Fibroblast of lung (primary cell): ENCODE data around the gene CAPZA2. TPM values are rescaled to one million over a fixed set of nuclear protein-coding genes. Genes with fewer than 3 reads are reported as not detected.

Source experiments
- DNase-seq, 2 donors: peaks; one replicate each; pipeline versions ENCODE4 v3.0.0 to v3.0.0-alpha.2; 2010; ENCODE audit warnings: low read depth in 2 of 2
- H2AFZ ChIP-seq: 2 replicates; pipeline ENCODE4 v1.5.1; 2012; ENCODE audit warnings: low read length, control low read depth, inconsistent platforms
- H3K27ac ChIP-seq: 2 replicates; pipeline ENCODE4 v1.5.1; 2011; ENCODE audit warnings: low read length, control low read depth; ENCODE audit not compliant: insufficient read depth
- H3K27me3 ChIP-seq: 2 replicates; pipeline ENCODE4 v1.5.1; 2011; ENCODE audit warnings: mild to moderate bottlenecking, low read length; ENCODE audit not compliant: control insufficient read depth, insufficient read depth
- H3K36me3 ChIP-seq: 2 replicates; pipeline ENCODE4 v1.5.1; 2011; ENCODE audit warnings: low read length; ENCODE audit not compliant: control insufficient read depth, insufficient read depth
- H3K4me1 ChIP-seq: 2 replicates; pipeline ENCODE4 v1.5.1; 2011; ENCODE audit warnings: low read length; ENCODE audit not compliant: control insufficient read depth, insufficient read depth; ENCODE audit errors: extremely low read depth
- H3K4me2 ChIP-seq: 2 replicates; pipeline ENCODE4 v1.5.1; 2011; ENCODE audit warnings: low read length, control low read depth; ENCODE audit not compliant: insufficient read depth; ENCODE audit errors: extremely low read depth
- H3K4me3 ChIP-seq, 4 experiments: fragments of 200-600 bp in 1 of 4; sonication (generic) in 1 of 4; replicated peaks in 1 of 4; 2 replicates each; pipeline ENCODE4 v1.5.1; 2011 to 2016; ENCODE audit warnings: low read length in 4 of 4, low read depth in 3 of 4, mild to moderate bottlenecking in 3 of 4, control low read depth in 2 of 4, inconsistent platforms in 1 of 4, mixed read lengths in 1 of 4; ENCODE audit not compliant: insufficient read depth in 1 of 4; ENCODE audit errors: control extremely low read depth in 1 of 4
- H3K79me2 ChIP-seq: 2 replicates; pipeline ENCODE4 v1.5.1; 2012; ENCODE audit warnings: mild to moderate bottlenecking, low read length, inconsistent platforms; ENCODE audit not compliant: control insufficient read depth, insufficient read depth
- H3K9ac ChIP-seq: 2 replicates; pipeline ENCODE4 v1.5.1; 2011; ENCODE audit warnings: mild to moderate bottlenecking, low read length, control low read depth; ENCODE audit not compliant: insufficient read depth
- H3K9me3 ChIP-seq: 2 replicates; pipeline ENCODE4 v1.5.1; 2012; ENCODE audit warnings: low read depth, low read length; ENCODE audit not compliant: control insufficient read depth, insufficient read depth
- H4K20me1 ChIP-seq: 2 replicates; pipeline ENCODE4 v1.5.1; 2011; ENCODE audit warnings: low read length; ENCODE audit not compliant: control insufficient read depth, insufficient read depth; ENCODE audit errors: extremely low read depth
- EZH2 ChIP-seq: IDR thresholded peaks from 2 replicates; pipeline ENCODE4 v1.5.1; 2012; ENCODE audit warnings: low read length, control low read depth, mild to moderate bottlenecking; ENCODE audit errors: missing control alignments
- polyA plus RNA-seq, 2 donors: library from polyadenylated mRNA; depleted of rRNA in 1 of 2; stranded (reverse) in 1 of 2; unstranded in 1 of 2; fragments of >200 nt; gene quantifications; 2 replicates each; pipeline ENCODE4 v1.2.1, GENCODE V29; 2011 to 2012; ENCODE audit warnings: missing spikeins in 1 of 2
- total RNA-seq: library from RNA; depleted of rRNA; stranded (reverse); fragments of >200 nt; gene quantifications from 2 replicates; pipeline ENCODE4 v1.2.1, GENCODE V29; 2014
- TF ChIP-seq, protein P1 (sequence below), 2 donors: IDR thresholded peaks in 1 of 2; conservative IDR thresholded peaks in 1 of 2; 1 replicate in 1 of 2; 2 replicates in 1 of 2; pipeline ENCODE4 v1.5.1; 2011 to 2012; ENCODE audit warnings: low read length in 2 of 2, control low read depth in 1 of 2, inconsistent platforms in 1 of 2, low read depth in 1 of 2, mild to moderate bottlenecking in 1 of 2

CAPZA2 gene
- total and polyA plus RNA-seq, 2 donors (not counting 1 experiment from before 2014, with no cell fraction given) = 123 to 205 TPM

DNA sequence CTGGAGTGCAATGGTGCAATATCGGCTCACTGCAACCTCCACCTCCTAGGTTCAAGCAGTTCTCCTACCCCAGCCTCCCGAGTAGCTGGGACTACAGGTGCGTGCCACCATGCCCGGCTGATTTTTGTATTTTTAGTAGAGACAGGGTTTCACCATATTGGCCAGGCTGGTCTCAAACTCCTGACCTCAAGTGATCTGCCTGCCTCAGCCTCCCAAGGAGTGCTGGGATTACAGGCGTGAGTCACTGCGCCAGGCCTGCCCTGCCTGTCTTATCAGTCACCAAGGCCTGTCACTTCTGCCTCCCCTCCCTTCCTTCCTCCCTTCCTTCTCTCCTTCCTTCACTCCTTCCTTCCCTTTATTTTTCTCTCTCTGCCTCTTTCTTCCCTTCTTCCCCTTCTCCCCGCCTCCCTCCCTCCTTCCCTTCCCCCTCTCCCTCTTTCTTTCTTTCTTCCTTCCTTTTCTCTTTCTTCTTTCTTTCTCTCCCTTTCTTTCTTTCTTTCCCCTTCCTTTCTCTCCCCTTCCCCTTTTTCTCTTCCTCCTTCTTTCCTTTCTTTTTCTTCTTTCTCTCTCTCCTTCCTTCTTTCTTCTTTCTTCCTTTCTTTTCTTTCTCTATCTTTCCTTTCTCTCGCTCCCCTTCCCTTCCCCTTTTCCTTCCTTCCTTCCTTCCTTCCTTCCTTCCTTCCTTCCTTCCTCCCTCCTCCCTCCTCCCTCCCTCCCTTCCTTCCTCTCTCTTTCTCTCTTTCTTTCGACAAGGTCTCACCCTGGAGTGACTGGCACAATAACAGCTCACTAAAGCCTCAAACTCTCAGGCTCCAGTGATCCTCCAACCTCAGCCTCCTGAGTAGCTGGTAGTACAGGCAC lies 87.8 kb downstream of the CAPZA2 start:
- no peaks in the 10 kb centered on the region for H4K20me1 ChIP-seq
- H3K27me3 ChIP-seq = no peaks in the 10 kb centered on the region
- DNase-seq = no peak
- H3K4me1 ChIP-seq = no peaks in the 10 kb centered on the region
- H3K36me3 ChIP-seq = no peaks in the 10 kb centered on the region
- H3K4me3 ChIP-seq = no peak overlapping the region
- H3K4me2 ChIP-seq = no peak overlapping the region
- H2AFZ ChIP-seq = no peak overlapping the region
- H3K9ac ChIP-seq = no peak overlapping the region
- TF ChIP-seq, protein P1, sequence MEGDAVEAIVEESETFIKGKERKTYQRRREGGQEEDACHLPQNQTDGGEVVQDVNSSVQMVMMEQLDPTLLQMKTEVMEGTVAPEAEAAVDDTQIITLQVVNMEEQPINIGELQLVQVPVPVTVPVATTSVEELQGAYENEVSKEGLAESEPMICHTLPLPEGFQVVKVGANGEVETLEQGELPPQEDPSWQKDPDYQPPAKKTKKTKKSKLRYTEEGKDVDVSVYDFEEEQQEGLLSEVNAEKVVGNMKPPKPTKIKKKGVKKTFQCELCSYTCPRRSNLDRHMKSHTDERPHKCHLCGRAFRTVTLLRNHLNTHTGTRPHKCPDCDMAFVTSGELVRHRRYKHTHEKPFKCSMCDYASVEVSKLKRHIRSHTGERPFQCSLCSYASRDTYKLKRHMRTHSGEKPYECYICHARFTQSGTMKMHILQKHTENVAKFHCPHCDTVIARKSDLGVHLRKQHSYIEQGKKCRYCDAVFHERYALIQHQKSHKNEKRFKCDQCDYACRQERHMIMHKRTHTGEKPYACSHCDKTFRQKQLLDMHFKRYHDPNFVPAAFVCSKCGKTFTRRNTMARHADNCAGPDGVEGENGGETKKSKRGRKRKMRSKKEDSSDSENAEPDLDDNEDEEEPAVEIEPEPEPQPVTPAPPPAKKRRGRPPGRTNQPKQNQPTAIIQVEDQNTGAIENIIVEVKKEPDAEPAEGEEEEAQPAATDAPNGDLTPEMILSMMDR (conservative IDR thresholded peaks at IDR 0.05 in 1 of 2, IDR thresholded peaks at IDR 0.05 in 1 of 2; ENCODE audit: low read depth in 1 of 2, low read length in 2 of 2) = no peak
- no peak for TF ChIP-seq EZH2
- no peaks in the 10 kb centered on the region for H3K9me3 ChIP-seq
- no peak overlapping the region for H3K27ac ChIP-seq
- H3K79me2 ChIP-seq = peaks cover 6% of the 10 kb centered on the region

DNA sequence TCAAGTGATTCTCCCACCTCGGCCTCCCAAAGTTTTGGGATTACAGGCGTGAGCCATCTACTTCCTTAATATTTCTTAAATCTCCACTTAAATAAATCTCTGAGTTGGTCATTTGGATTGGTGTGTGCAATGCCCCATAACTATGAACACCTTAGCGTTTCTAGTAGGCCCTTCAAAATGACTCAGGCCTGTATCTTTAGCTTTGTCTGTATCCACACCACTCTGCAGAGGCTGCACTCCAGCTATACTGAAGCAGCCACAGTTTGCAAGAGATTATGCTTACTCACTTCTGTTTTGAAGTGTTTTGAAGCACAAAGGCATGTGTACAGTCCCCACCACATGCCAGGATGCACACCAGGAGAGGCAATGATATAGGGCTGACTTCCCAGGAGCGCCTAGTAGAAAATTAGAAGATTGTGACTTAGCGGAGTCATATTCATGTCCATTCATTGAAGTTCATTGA lies 88.5 kb downstream of the CAPZA2 start:
- H3K79me2 ChIP-seq = peaks cover 13% of the 10 kb centered on the region
- no peak overlapping the region for H3K9ac ChIP-seq
- no peaks in the 10 kb centered on the region for H3K36me3 ChIP-seq
- no peak overlapping the region for H3K27ac ChIP-seq
- H3K27me3 ChIP-seq = no peaks in the 10 kb centered on the region
- H3K9me3 ChIP-seq = no peaks in the 10 kb centered on the region
- H3K4me2 ChIP-seq = no peak overlapping the region
- H4K20me1 ChIP-seq = no peaks in the 10 kb centered on the region
- no peak overlapping the region for H3K4me3 ChIP-seq
- TF ChIP-seq, protein P1 (conservative IDR thresholded peaks at IDR 0.05 in 1 of 2, IDR thresholded peaks at IDR 0.05 in 1 of 2; ENCODE audit: low read depth in 1 of 2, low read length in 2 of 2) = no peak
- no peak for TF ChIP-seq EZH2
- no peaks in the 10 kb centered on the region for H3K4me1 ChIP-seq
- peak in 1 of 2 donors; percentile 45 for DNase-seq
- H2AFZ ChIP-seq = no peak overlapping the region

DNA sequence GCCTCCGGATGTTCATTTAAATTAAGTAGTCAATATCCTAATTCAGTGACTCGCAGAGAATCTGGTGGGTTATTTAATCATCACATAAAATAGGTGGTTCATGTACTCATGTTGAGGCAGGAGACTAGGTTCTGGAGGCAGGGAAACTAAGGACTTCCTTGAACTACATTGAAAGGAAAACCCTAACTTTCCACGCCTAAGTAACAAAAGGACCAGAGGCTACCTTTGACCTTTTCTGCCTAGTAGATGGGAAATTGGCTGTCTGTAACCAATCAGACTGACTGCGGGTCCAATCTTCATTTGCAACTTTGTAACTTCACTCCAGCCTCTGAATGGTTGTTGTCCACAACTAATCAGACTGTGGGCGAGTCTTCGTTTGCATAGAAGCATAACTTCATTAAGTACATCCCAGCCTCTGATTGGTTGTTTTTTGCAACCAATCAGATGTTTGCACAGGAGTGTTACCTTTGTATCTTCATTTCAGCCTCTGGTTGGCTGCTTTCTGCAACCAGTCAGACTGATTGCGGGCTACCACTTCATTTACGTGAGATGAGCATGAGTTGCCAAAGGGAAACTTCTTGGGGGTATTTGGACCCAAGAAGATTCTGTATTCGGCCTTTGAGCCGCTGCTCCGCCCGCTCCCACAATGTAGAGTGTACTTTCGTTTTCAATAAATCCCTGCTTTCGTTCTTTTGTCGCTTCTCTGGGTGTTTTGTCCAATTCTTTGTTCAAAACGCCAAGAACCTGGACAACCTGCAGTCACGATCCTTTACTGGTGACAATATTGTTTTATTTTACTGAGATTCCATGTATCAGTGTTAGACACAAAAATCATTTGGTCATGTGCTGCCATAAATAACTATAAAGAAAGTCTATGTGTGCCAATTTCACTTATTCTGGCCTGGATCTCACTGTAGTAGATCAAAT lies 89.2 kb downstream of the CAPZA2 start:
- no peak overlapping the region for H3K9ac ChIP-seq
- peak overlapping the region; percentile 25 for H3K4me2 ChIP-seq
- no peak overlapping the region for H3K27ac ChIP-seq
- no peaks in the 10 kb centered on the region for H4K20me1 ChIP-seq
- no peaks in the 10 kb centered on the region for H3K27me3 ChIP-seq
- no peak for DNase-seq
- H3K79me2 ChIP-seq = peaks cover 19% of the 10 kb centered on the region
- H3K36me3 ChIP-seq = no peaks in the 10 kb centered on the region
- H3K9me3 ChIP-seq = no peaks in the 10 kb centered on the region
- no peak overlapping the region for H2AFZ ChIP-seq
- TF ChIP-seq, protein P1 (conservative IDR thresholded peaks at IDR 0.05 in 1 of 2, IDR thresholded peaks at IDR 0.05 in 1 of 2; ENCODE audit: low read depth in 1 of 2, low read length in 2 of 2) = no peak
- TF ChIP-seq EZH2 = no peak
- no peak overlapping the region for H3K4me3 ChIP-seq
- no peaks in the 10 kb centered on the region for H3K4me1 ChIP-seq
